Vagina (tissue), 2 donors: Measurements from ENCODE around the gene TRIM34. TPM values are rescaled to one million over a fixed set of nuclear protein-coding genes. Genes with fewer than 3 reads are reported as not detected.
A peak's percentile ranks its signal among the peaks of the same experiment; 100 is the strongest.

ENCODE experiments used
- DNase-seq, 2 donors: peaks; one replicate each; pipeline ENCODE4 v3.0.0-alpha.2; 2017; ENCODE audit errors: extremely low spot score in 2 of 2
- H3K27ac ChIP-seq: fragments of 200-600 bp; sonication (generic); one replicate; pipeline ENCODE4 v1.5.1; 2019
- H3K27me3 ChIP-seq: fragments of 200-600 bp; sonication (generic); one replicate; pipeline ENCODE4 v1.5.1; 2019
- H3K36me3 ChIP-seq, 2 donors: fragments of 200-600 bp; sonication (generic); one replicate each; pipeline ENCODE4 v1.5.1; 2017 to 2019
- H3K4me1 ChIP-seq: fragments of 200-600 bp; sonication (generic); one replicate; pipeline ENCODE4 v1.5.1; 2019
- H3K4me3 ChIP-seq, 2 donors: fragments of 200-600 bp; sonication (generic); 1 replicate in 1 of 2; 2 replicates in 1 of 2; pipeline ENCODE4 v1.5.1; 2016 to 2019
- H3K9me3 ChIP-seq: fragments of 200-600 bp; sonication (generic); one replicate; pipeline ENCODE4 v1.5.1; 2019
- POLR2A ChIP-seq, 2 donors: fragments of 450-650 bp; IDR thresholded peaks; one replicate each; pipeline ENCODE4 v1.6.1; 2017; ENCODE audit warnings: antibody characterized with exemption in 2 of 2, mild to moderate bottlenecking in 2 of 2, moderate library complexity in 2 of 2
- POLR2AphosphoS5 ChIP-seq, 2 donors: sonication (generic); formaldehyde crosslinking; IDR thresholded peaks; one replicate each; pipeline ENCODE4 v1.9.0; 2017; ENCODE audit warnings: antibody characterized with exemption in 2 of 2, mild to moderate bottlenecking in 2 of 2, low read depth in 1 of 2; ENCODE audit not compliant: insufficient read depth in 1 of 2
- intact Hi-C: fragments of 100-400 bp; cut with DNase I; formaldehyde crosslinking; loops from one replicate; pipeline ENCODE4 v1.15.1; 2023
- total RNA-seq: library from RNA; depleted of rRNA; stranded (reverse); fragments of >200 nt; gene quantifications from one replicate; pipeline ENCODE4 v1.2.3, GENCODE V29; 2016
- TF ChIP-seq, protein P1 (sequence below), 3 experiments: fragments of 450-650 bp in 2 of 3; fragments of 200-600 bp in 1 of 3; sonication (generic) in 1 of 3; IDR thresholded peaks; one replicate each; pipeline ENCODE4 v1.5.1; 2017 to 2019; ENCODE audit warnings: antibody characterized with exemption in 3 of 3, mild to moderate bottlenecking in 2 of 3, moderate library complexity in 2 of 3

Gene TRIM34
- total RNA-seq, 1 donor from 2014 or later = 6.9 TPM

DNA sequence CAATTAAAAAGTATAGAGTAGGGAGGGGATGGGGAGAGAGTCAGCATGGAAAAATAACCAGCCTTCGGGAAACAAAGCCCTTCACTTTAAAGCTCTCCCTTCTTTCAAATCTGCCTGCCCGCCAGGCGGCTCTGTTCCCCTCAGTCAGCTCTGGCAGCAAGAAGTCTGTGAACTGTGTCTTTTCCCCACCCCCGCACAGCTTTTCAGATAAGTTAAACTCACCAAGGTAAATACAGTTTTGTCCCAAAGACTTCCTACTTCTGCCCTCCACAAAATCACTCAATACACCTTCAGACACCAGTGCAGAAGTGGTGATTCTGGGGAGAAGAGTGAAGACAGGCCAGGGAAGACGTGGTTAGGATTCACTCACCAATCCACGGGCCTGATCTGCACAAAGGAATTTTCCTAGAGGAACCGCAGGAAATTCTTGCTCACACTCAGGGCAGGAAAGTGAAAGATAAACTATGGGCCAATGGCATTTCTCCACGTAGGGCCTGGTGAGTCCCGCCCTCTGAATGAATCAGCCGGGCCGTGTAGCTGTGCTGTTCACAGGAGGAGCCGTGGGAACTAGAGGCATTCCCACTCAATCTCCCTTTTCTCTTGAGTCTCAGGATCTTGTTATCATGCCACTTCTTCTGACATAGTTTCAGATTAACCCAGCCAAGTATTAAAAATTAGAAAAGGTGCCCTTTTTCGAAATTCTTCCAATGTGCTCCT is 60.0 kb downstream of the TRIM34 start, which contains the start of gene TRIM5:
Gene TRIM5, minus strand, starts transcription at position 429 of the 717 bp plus-strand sequence. CDS start 4,897 bp downstream, outside the sequence.
- H3K4me3 ChIP-seq = peak within 1 kb of the TSS; percentile 49 to 53
- peaks cover 0 to 5% of the 10 kb centered on the region in 2 donors for H3K36me3 ChIP-seq
- H3K9me3 ChIP-seq = no peaks in the 10 kb centered on the region
- H3K27ac ChIP-seq = peak within 1 kb of the TSS; percentile 97
- TF ChIP-seq, protein P1, sequence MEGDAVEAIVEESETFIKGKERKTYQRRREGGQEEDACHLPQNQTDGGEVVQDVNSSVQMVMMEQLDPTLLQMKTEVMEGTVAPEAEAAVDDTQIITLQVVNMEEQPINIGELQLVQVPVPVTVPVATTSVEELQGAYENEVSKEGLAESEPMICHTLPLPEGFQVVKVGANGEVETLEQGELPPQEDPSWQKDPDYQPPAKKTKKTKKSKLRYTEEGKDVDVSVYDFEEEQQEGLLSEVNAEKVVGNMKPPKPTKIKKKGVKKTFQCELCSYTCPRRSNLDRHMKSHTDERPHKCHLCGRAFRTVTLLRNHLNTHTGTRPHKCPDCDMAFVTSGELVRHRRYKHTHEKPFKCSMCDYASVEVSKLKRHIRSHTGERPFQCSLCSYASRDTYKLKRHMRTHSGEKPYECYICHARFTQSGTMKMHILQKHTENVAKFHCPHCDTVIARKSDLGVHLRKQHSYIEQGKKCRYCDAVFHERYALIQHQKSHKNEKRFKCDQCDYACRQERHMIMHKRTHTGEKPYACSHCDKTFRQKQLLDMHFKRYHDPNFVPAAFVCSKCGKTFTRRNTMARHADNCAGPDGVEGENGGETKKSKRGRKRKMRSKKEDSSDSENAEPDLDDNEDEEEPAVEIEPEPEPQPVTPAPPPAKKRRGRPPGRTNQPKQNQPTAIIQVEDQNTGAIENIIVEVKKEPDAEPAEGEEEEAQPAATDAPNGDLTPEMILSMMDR (IDR thresholded peaks at IDR 0.05) = peak; percentile 28 to 64 (median 46)
- peak; percentile 49 to 99 for TF ChIP-seq POLR2AphosphoS5 (IDR thresholded peaks at IDR 0.05; ENCODE audit: insufficient read depth in 1 of 2, low read depth in 1 of 2)
- TF ChIP-seq POLR2A (IDR thresholded peaks at IDR 0.05) = peak in 1 of 2 donors; percentile 49
- intact Hi-C loops = no loop called here
- DNase-seq = peak in 1 of 2 donors; percentile 97
- H3K4me1 ChIP-seq = peaks cover 29% of the 10 kb centered on the region
- no peaks in the 10 kb centered on the region for H3K27me3 ChIP-seq

DNA sequence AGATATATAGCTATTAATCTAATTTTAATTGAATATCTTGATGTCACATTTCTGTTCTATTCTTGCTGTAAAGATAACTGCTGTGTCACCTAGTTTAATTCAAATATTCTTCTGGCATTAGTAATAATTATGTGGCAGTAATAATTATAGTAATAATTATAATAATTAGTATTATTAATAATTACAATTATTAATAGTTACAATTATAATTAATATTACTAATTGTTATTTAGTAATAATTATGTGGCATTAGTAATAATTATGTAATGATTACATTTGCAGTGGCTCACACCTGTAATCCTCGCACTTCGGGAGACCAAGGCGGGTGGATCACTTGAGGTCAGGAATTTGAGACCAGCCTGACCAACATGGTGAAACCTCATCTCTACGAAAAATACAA is 61.6 kb downstream of the TRIM34 start:
- DNase-seq = no peak
- Histone ChIP-seq H3K9me3 (no peaks in the 10 kb centered on the region), H3K4me1 (peaks cover 35% of the 10 kb centered on the region), H3K27me3 (no peaks in the 10 kb centered on the region), H3K36me3 (no peaks in the 10 kb centered on the region), H3K27ac (no peak overlapping the region), H3K4me3 (no peak overlapping the region)
- intact Hi-C loops = no loop called here
- TF ChIP-seq POLR2AphosphoS5 (IDR thresholded peaks at IDR 0.05; ENCODE audit: insufficient read depth in 1 of 2, low read depth in 1 of 2) (no peak), POLR2A (IDR thresholded peaks at IDR 0.05) (no peak)
- TF ChIP-seq, protein P1 (IDR thresholded peaks at IDR 0.05) = no peak

DNA sequence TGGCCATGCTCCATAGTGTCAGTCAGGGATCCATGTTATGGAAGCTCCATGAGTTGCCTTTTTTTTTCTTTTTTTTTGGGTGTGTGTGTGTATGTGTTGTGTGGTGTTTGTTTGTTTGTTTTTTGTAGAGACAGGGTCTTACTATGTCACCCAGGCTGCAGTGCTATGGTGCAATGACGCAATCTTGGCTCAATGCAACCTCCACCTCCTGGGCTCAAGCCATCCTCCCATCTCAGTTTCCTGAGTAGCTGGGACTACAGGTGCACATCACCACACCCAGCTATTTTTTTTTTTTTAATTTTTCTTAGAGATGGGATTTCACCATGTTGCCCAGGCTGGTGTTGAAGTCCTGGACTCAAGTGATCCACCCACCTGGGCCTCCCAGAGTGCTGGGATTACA is 63.7 kb downstream of the TRIM34 start:
- TF ChIP-seq POLR2A (IDR thresholded peaks at IDR 0.05) (no peak), POLR2AphosphoS5 (IDR thresholded peaks at IDR 0.05; ENCODE audit: insufficient read depth in 1 of 2, low read depth in 1 of 2) (no peak)
- TF ChIP-seq, protein P1 (IDR thresholded peaks at IDR 0.05) = no peak
- Histone ChIP-seq H3K4me1 (peaks cover 40% of the 10 kb centered on the region), H3K4me3 (no peak overlapping the region), H3K27me3 (no peaks in the 10 kb centered on the region), H3K27ac (peak overlapping the region; percentile 75), H3K9me3 (no peaks in the 10 kb centered on the region), H3K36me3 (no peaks in the 10 kb centered on the region)
- no peak for DNase-seq
- intact Hi-C loops = no loop called here

- Histone ChIP-seq H3K36me3 (no peaks in the 10 kb centered on the region), H3K4me3 (peak within 1 kb of the TSS; percentile 36 to 40), H3K27ac (peak within 1 kb of the TSS; percentile 75), H3K27me3 (no peaks in the 10 kb centered on the region), H3K4me1 (peaks cover 37% of the 10 kb centered on the region), H3K9me3 (no peaks in the 10 kb centered on the region)
- no peak for DNase-seq
- peak in 1 of 2 donors; percentile 78 for TF ChIP-seq POLR2AphosphoS5 (IDR thresholded peaks at IDR 0.05; ENCODE audit: insufficient read depth in 1 of 2, low read depth in 1 of 2)
- no peak for TF ChIP-seq POLR2A (IDR thresholded peaks at IDR 0.05)
- TF ChIP-seq, protein P1 (IDR thresholded peaks at IDR 0.05) = no peak
- intact Hi-C loops = no loop called here
These were observed 64.8 kb downstream of the TRIM34 start, which contains the start of gene TRIM22 for GRCh38 chr11:5689551-5689983. TRIM22 (plus strand) TSS chr11:5689790; CDS start chr11:5696233, 6,443 bp downstream.

- intact Hi-C loops = no loop called here
- Histone ChIP-seq H3K4me3 (peak overlapping the region; percentile 36 to 40), H3K4me1 (peaks cover 43% of the 10 kb centered on the region), H3K27me3 (no peaks in the 10 kb centered on the region), H3K27ac (peak overlapping the region; percentile 75), H3K36me3 (no peaks in the 10 kb centered on the region), H3K9me3 (no peaks in the 10 kb centered on the region)
- DNase-seq = no peak
- TF ChIP-seq POLR2A (IDR thresholded peaks at IDR 0.05) (no peak), POLR2AphosphoS5 (IDR thresholded peaks at IDR 0.05; ENCODE audit: insufficient read depth in 1 of 2, low read depth in 1 of 2) (no peak)
- TF ChIP-seq, protein P1 (IDR thresholded peaks at IDR 0.05) = no peak
These were observed 65.4 kb downstream of the TRIM34 start for GRCh38 chr11:5690216-5690615.
